ENCODE results near the gene AGMAT.

Gene AGMAT

GRCh38 chr1:15558516-15558915, 26.3 kb downstream of the AGMAT start:
- Mint-ChIP-seq H3K4me3 (no peak overlapping the region), H3K36me3 (ENCODE audit: low read depth) (peaks cover 52% of the 10 kb centered on the region), H3K27ac (no peak overlapping the region), H3K4me1 (ENCODE audit: low read depth) (no peaks in the 10 kb centered on the region), H3K9me3 (no peaks in the 10 kb centered on the region), H3K27me3 (no peaks in the 10 kb centered on the region)
- intact Hi-C loops (cut with micrococcal nuclease), result no loop called here

- Mint-ChIP-seq H3K27ac (no peak overlapping the region), H3K27me3 (no peaks in the 10 kb centered on the region), H3K4me3 (no peak overlapping the region), H3K4me1 (ENCODE audit: low read depth) (no peaks in the 10 kb centered on the region), H3K9me3 (no peaks in the 10 kb centered on the region), H3K36me3 (ENCODE audit: low read depth) (peaks cover 50% of the 10 kb centered on the region)
- intact Hi-C loops (cut with micrococcal nuclease), result no loop called here
Measured at GRCh38 chr1:15557594-15557993, 27.3 kb downstream of the AGMAT start.

- Mint-ChIP-seq H3K4me3 (no peak overlapping the region), H3K36me3 (ENCODE audit: low read depth) (peaks cover 44% of the 10 kb centered on the region), H3K27ac (no peak overlapping the region), H3K4me1 (ENCODE audit: low read depth) (no peaks in the 10 kb centered on the region), H3K27me3 (no peaks in the 10 kb centered on the region), H3K9me3 (no peaks in the 10 kb centered on the region)
- intact Hi-C loops (cut with micrococcal nuclease), result no loop called here
Measured at GRCh38 chr1:15557008-15557407, 27.8 kb downstream of the AGMAT start.

GRCh38 chr1:15550573-15550972, 34.3 kb downstream of the AGMAT start:
- no peak overlapping the region for H3K27ac Mint-ChIP-seq
- no peaks in the 10 kb centered on the region for H3K4me1 Mint-ChIP-seq (ENCODE audit: low read depth)
- H3K9me3 Mint-ChIP-seq, result no peaks in the 10 kb centered on the region
- no peaks in the 10 kb centered on the region for H3K27me3 Mint-ChIP-seq
- H3K36me3 Mint-ChIP-seq (ENCODE audit: low read depth), result peaks cover 59% of the 10 kb centered on the region
- intact Hi-C loops (cut with micrococcal nuclease), result no loop called here
- H3K4me3 Mint-ChIP-seq, result no peak overlapping the region

GRCh38 chr1:15546641-15547040, 38.2 kb downstream of the AGMAT start:
- Mint-ChIP-seq H3K4me1 (ENCODE audit: low read depth) (no peaks in the 10 kb centered on the region), H3K9me3 (no peaks in the 10 kb centered on the region), H3K4me3 (no peak overlapping the region), H3K27me3 (no peaks in the 10 kb centered on the region), H3K36me3 (ENCODE audit: low read depth) (peaks cover 86% of the 10 kb centered on the region), H3K27ac (no peak overlapping the region)
- intact Hi-C loops (cut with micrococcal nuclease), result no loop called here

GRCh38 chr1:15543589-15544568, 41.0 kb downstream of the AGMAT start:
- no peak overlapping the region for H3K27ac Mint-ChIP-seq
- no peak overlapping the region for H3K4me3 Mint-ChIP-seq
- H3K36me3 Mint-ChIP-seq (ENCODE audit: low read depth), result peaks cover 89% of the 10 kb centered on the region
- no peaks in the 10 kb centered on the region for H3K27me3 Mint-ChIP-seq
- intact Hi-C loops (cut with micrococcal nuclease), result no loop called here
- no peaks in the 10 kb centered on the region for H3K9me3 Mint-ChIP-seq
- no peaks in the 10 kb centered on the region for H3K4me1 Mint-ChIP-seq (ENCODE audit: low read depth)

GRCh38 chr1:15543251-15543588, 41.6 kb downstream of the AGMAT start:
- H3K36me3 Mint-ChIP-seq (ENCODE audit: low read depth), result peaks cover 90% of the 10 kb centered on the region
- H3K9me3 Mint-ChIP-seq, result no peaks in the 10 kb centered on the region
- H3K27ac Mint-ChIP-seq, result no peak overlapping the region
- no peak overlapping the region for H3K4me3 Mint-ChIP-seq
- no peaks in the 10 kb centered on the region for H3K27me3 Mint-ChIP-seq
- no peaks in the 10 kb centered on the region for H3K4me1 Mint-ChIP-seq (ENCODE audit: low read depth)
- intact Hi-C loops (cut with micrococcal nuclease), result no loop called here

- no peaks in the 10 kb centered on the region for H3K4me1 Mint-ChIP-seq (ENCODE audit: low read depth)
- no peak overlapping the region for H3K27ac Mint-ChIP-seq
- H3K9me3 Mint-ChIP-seq, result no peaks in the 10 kb centered on the region
- H3K27me3 Mint-ChIP-seq, result no peaks in the 10 kb centered on the region
- H3K36me3 Mint-ChIP-seq (ENCODE audit: low read depth), result peaks cover 90% of the 10 kb centered on the region
- no peak overlapping the region for H3K4me3 Mint-ChIP-seq
- intact Hi-C loops (cut with micrococcal nuclease), result no loop called here
Measured at GRCh38 chr1:15542388-15543250, 42.2 kb downstream of the AGMAT start.

- H3K36me3 Mint-ChIP-seq (ENCODE audit: low read depth), result peaks cover 90% of the 10 kb centered on the region
- H3K27me3 Mint-ChIP-seq, result no peaks in the 10 kb centered on the region
- H3K4me3 Mint-ChIP-seq, result no peak overlapping the region
- H3K9me3 Mint-ChIP-seq, result no peaks in the 10 kb centered on the region
- no peaks in the 10 kb centered on the region for H3K4me1 Mint-ChIP-seq (ENCODE audit: low read depth)
- H3K27ac Mint-ChIP-seq, result no peak overlapping the region
- intact Hi-C loops (cut with micrococcal nuclease), result no loop called here
Measured at GRCh38 chr1:15541231-15541792, 43.5 kb downstream of the AGMAT start.

- H3K4me3 Mint-ChIP-seq, result no peak overlapping the region
- H3K27ac Mint-ChIP-seq, result no peak overlapping the region
- intact Hi-C loops (cut with micrococcal nuclease), result no loop called here
- H3K36me3 Mint-ChIP-seq (ENCODE audit: low read depth), result peaks cover 90% of the 10 kb centered on the region
- no peaks in the 10 kb centered on the region for H3K9me3 Mint-ChIP-seq
- H3K4me1 Mint-ChIP-seq (ENCODE audit: low read depth), result no peaks in the 10 kb centered on the region
- no peaks in the 10 kb centered on the region for H3K27me3 Mint-ChIP-seq
Measured at GRCh38 chr1:15540186-15540585, 44.7 kb downstream of the AGMAT start.

GRCh38 chr1:15538771-15539170, 46.1 kb downstream of the AGMAT start:
- no peak overlapping the region for H3K27ac Mint-ChIP-seq

GRCh38 chr1:15531682-15532081, 53.2 kb downstream of the AGMAT start:
- peak overlapping the region; percentile 37 for H3K4me3 Mint-ChIP-seq
- H3K4me1 Mint-ChIP-seq (ENCODE audit: low read depth), result peaks cover 34% of the 10 kb centered on the region
- H3K36me3 Mint-ChIP-seq (ENCODE audit: low read depth), result peaks cover 42% of the 10 kb centered on the region
- intact Hi-C loops (cut with micrococcal nuclease), result no loop called here
- no peaks in the 10 kb centered on the region for H3K9me3 Mint-ChIP-seq
- H3K27me3 Mint-ChIP-seq, result no peaks in the 10 kb centered on the region
- peak overlapping the region; percentile 72 for H3K27ac Mint-ChIP-seq

More at GRCh38 chr1:15538771-15539170, 46.1 kb downstream of the AGMAT start:
- Mint-ChIP-seq H3K4me3 (no peak overlapping the region), H3K9me3 (no peaks in the 10 kb centered on the region), H3K4me1 (ENCODE audit: low read depth) (no peaks in the 10 kb centered on the region), H3K36me3 (ENCODE audit: low read depth) (peaks cover 91% of the 10 kb centered on the region), H3K27me3 (no peaks in the 10 kb centered on the region)
- intact Hi-C loops (cut with micrococcal nuclease), result no loop called here

GRCh38 chr1:15531003-15531402, 53.8 kb downstream of the AGMAT start:
- Mint-ChIP-seq H3K9me3 (no peaks in the 10 kb centered on the region), H3K4me1 (ENCODE audit: low read depth) (peaks cover 38% of the 10 kb centered on the region), H3K4me3 (no peak overlapping the region), H3K27ac (no peak overlapping the region), H3K27me3 (no peaks in the 10 kb centered on the region), H3K36me3 (ENCODE audit: low read depth) (peaks cover 35% of the 10 kb centered on the region)
- intact Hi-C loops (cut with micrococcal nuclease), result no loop called here
